ENCODE measurements around the gene GSK3B.

- TF ChIP-seq CTCF (IDR thresholded peaks at IDR 0.05) (no peak), POLR2A (IDR thresholded peaks at IDR 0.05) (no peak)
Observed at GRCh38 chr3:119856695-119857094, 237.6 kb downstream of the GSK3B start.

All from vagina (tissue), 2 donors.